Activated CD8-positive, alpha-beta memory T cell treated with anti-CD3 and anti-CD28 coated beads for 1 hour (primary cell): ENCODE results near the gene CFTR.
"Not testable (repeated sequence)": the region's sequence is repeated elsewhere in the genome, so short reads cannot be mapped to it uniquely, and the experiment has no call there.

Source experiments
- DNase-seq, 2 donors: peaks; one replicate each; pipeline ENCODE4 v3.0.0-alpha.2; 2020; ENCODE audit warnings: low read depth in 1 of 2; ENCODE audit errors: extremely low read depth in 1 of 2

The CFTR gene

DNA sequence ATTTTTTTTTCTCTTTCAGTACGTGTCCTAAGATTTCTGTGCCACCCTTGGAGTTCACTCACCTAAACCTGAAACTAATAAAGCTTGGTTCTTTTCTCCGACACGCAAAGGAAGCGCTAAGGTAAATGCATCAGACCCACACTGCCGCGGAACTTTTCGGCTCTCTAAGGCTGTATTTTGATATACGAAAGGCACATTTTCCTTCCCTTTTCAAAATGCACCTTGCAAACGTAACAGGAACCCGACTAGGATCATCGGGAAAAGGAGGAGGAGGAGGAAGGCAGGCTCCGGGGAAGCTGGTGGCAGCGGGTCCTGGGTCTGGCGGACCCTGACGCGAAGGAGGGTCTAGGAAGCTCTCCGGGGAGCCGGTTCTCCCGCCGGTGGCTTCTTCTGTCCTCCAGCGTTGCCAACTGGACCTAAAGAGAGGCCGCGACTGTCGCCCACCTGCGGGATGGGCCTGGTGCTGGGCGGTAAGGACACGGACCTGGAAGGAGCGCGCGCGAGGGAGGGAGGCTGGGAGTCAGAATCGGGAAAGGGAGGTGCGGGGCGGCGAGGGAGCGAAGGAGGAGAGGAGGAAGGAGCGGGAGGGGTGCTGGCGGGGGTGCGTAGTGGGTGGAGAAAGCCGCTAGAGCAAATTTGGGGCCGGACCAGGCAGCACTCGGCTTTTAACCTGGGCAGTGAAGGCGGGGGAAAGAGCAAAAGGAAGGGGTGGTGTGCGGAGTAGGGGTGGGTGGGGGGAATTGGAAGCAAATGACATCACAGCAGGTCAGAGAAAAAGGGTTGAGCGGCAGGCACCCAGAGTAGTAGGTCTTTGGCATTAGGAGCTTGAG is at the start of gene CFTR:
TSS of gene CFTR (plus strand) at position 801 of the 830 bp plus-strand sequence. CDS start 70 bp downstream, outside the sequence.
- DNase-seq = no peak

DNA sequence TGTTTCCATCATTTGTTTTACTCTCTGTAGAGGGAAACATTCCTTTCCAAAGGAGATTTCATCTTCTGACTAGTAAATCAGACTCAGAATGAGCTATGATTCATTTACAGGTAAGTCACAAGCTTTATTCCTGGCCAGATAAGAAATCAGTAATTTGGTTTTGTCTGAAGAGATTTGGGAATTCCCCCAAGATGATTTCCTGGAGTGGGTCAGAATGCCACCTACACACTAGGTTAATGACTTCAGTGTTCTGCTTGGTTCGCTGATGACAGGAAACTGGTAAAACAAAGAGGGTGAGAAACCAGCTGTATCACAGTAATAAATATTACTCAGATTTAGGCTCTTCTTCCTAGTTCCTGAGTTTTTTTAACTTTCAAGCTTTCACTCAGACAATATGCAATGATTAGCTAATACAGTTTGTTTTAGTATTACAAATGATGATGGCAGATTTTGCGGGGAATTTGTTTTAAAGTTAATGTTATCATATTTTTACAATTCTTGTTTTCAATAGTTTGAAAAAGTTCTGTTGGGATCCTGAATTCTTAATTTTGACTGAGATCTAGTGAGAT is 44.3 kb upstream of the CFTR start:
- no peak for DNase-seq

DNA sequence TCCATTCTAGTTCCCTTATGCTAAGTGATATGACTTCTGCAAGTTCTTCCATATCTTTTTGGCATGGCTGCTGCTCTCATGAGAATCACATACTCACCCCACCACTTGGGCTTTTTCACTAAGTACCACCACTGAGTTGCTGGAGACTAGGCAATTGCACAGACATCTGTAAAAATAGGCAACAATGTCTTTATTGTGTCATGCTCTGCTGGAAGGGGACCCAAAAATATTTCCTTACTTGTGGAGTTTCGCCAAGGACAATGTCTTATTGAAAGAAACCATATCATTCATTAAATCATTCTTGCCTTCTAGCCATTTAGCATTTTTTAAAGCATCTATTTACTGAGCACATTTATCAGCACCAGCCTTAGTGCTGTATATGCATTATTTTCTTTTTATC is 35.2 kb upstream of the CFTR start:
- DNase-seq = no peak

DNA sequence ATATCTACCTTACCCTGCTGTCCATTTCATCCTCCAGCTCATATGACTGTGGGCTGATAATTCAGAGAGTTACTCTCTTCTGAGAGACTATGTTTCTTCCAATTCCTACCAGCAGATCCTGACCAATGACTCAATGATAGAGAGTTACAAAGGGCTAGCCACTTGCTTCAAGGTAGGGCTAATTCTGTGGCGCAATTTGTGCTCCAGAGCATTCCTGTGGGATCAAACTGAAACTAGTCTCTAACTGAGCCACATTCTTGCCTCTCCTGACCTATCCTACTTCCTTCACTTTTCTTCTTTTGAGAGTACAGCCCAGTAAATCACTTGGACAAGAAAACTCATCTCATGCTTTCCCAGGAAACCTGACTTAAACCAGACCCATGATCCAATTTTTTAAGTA is 34.6 kb upstream of the CFTR start:
- no peak for DNase-seq

DNA sequence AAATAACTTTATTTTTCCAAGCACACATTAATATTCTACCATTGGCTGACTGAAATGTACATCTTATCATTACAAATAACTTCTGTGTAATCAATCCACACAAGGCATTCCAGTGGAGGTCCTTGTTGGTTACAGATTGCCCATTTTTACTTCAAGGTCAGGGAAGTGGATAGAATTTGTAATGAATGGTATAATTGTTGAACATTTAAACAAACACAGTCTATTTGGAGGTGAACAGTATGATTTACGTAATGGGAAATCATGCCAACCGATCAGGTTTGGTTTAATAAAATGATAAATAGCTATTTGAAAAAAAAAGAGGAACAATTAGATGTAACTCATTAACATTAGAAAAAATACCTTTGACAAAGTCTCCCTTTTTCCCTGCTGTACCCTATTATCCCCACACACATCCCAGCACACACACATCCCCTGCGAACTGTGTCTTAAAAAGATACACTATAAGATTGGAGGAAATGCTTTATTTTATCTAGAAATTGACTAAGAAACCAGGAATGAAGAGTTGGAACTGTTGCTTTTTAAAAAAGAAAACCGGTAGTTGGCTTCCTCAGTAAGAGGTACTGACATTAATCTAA is 33.5 kb upstream of the CFTR start:
- DNase-seq = no peak

DNA sequence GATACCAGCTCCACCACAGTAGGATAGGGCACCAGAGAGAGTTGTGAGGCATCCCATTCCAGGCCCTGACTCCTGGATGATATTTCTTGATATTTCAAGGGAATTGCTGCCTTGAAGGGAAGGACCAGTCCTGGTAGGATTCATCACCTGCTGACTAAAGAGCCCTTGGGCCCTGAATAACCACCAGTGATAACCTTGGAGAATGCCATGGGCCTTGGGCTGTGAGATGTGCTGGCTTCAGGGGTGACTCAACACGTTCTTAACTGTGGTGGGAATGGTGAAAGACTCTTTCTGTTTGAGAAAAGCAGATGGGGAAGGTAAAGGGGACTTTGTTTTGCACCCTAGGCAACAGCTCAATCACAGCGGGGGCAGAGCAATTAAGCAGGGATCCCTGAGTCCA is 31.2 kb upstream of the CFTR start:
- DNase-seq = no peak

DNA sequence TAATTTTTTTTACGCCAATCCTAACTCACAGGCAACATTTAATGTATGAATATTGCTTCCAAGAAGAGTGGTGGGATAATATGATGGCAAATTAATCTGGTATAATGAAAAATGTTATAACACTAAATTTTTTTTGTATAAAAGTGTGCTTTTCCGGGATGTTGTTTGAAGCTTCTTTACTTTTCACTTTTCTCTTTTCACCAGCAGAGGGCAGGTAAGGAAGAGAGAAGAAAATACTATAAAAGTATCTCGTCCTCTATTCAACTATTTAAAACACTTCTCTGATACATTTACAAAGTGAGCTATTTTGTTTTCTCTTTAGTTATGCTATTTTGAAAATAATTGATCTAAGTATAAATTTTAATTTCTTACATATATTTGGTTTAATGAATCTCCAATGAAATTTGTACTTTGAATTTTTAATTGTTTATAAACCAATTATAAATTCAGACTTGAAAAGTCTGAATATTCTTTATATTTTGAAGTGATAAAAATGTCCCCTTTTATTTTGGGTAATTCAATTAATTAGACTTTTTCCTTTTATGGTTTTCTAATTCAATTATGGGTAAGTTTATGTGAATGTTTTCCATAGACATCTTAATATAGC is 20.7 kb upstream of the CFTR start:
- no peak for DNase-seq

DNA sequence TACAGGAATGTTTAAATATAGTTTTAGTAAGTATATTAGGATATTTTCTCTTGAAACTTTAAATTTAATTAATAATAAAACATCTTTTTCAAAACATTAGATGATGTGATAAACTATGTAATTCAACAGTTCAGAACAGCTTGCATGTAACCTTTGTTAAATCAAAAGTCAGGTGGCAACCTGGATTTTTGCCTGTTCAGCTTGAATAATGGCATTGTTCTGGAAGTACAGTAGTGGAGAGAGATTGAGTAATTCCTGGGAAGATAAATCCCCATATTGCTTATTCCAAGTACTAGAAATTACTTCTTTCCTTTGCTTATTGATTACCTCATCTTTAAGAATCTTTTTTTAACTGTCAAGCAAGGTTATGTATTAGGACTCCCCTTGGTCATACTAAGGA is 20.1 kb upstream of the CFTR start:
- DNase-seq = no peak

DNA sequence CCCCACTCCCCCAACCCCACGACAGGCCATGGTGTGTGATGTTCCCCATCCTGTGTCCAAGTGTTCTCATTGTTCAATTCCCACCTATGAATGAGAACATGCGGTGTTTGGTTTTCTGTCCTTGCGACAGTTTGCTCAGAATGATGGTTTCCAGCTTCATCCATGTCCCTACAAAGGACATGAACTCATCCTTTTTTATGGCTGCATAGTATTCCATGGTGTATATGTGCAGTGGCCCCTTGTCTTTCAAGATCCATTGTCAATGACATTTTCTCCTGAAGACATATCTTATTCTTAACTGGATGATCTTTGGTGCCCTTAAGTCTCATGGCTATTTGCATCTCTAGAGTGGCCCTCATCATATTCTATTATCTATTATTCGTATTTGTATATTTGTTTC is 19.0 kb upstream of the CFTR start:
- not testable (repeated sequence) for DNase-seq

DNA sequence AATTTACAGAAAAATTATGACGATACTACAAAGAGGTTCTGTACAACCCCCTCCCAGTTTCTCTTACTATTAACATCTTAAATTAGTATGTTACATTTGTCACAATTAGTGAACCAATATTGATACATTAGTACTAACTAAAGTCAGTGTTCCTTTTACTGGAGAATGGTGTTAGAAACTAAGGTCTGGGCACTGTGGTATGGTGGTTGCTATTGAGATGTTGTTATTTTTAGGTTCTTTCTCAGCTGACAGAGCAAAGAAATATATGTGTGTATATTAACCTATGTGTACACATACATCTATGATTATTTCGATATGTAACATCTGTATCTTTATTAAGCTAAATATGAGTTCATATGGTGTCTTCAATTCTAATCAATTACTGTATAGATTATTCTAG is 11.7 kb upstream of the CFTR start:
- no peak for DNase-seq

DNA sequence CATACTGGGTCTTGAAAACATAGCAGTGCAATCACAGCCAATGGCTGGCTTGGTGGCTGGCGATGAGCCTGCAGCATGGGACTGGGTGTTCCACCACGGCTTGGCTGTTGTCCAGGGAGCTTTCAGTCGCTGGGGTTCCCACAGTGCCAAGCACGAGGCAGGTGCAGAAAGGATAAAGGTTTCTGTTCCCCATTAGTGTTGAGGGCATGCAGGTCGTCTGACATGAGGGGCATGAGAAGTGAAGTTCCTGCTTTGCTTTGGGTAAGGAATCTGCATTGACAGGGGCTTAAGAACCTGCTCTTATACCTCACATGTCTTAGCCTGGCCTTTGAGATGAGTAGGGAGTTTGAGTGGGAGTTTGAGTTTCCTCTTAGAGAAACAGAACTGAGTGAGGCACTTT is 9.0 kb upstream of the CFTR start:
- DNase-seq = no peak

DNA sequence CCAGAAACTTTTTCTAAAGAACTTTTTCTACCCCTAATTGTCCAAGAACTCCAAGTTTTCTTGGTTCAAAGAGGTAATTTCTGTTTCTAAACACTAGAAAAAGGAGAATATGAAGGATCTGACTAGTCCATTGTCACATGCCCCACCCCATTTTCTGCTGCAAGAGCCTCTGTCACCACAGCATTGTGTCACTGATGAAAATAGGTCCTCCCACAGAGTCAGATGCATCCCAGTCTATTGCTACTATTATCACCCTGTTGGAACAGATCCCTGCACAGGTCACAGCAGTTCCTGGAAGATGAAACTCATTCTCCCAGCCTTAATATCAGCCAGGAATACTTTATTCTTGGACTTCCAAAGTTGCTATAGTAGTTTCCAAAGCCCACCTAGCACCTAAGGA is 7.5 kb upstream of the CFTR start:
- no peak for DNase-seq

DNA sequence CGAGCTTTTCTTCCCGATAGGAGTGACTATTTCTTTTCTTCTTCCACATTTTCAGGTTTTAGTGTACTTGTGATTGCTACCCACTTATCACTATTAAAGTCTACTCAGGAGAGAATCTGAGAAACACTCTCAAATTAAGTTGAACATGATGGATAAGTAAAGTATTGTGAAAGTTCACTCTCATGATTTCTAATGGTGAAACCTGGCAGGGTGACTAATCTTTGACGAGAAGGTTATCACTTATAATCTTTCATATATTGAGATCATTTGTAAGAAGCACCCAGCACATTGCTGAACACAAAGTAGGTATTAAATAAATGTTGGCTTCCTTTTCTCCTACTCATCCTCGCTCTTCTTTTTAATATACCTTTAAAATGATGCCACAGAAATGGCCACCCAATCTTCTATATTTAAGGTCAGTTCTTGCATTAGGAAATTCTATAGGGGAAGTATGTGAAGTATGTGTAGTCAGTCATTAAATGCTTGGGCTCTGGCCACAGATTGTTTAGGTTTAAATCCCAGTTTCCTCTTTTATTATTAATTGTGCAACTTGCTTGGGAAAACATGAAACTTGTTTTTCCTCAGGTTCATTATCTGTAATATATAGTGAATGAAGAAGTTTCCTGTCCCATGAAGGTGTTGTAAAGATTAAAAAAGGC is 3.1 kb upstream of the CFTR start:
- no peak for DNase-seq

DNA sequence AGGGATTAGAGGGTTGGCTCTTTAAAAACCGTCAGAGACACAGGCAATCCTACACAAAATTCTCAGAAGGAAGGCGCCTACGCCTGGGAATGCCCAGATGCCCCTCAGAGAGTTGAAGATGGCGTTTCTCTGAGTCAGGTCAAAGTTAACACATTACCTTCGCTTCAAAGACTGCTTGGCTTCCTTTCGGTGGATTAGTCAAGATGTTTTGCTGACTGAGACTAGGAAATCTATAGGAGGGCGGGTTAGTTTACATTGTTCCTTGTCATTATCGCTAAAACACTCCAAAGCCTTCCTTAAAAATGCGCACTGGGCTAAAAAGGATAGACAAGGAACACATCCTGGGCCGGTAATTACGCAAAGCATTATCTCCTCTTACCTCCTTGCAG is 995 bp upstream of the CFTR start:
- DNase-seq = no peak

DNA sequence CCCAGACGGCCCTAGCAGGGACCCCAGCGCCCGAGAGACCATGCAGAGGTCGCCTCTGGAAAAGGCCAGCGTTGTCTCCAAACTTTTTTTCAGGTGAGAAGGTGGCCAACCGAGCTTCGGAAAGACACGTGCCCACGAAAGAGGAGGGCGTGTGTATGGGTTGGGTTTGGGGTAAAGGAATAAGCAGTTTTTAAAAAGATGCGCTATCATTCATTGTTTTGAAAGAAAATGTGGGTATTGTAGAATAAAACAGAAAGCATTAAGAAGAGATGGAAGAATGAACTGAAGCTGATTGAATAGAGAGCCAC is 184 bp downstream of the CFTR start:
- no peak for DNase-seq

DNA sequence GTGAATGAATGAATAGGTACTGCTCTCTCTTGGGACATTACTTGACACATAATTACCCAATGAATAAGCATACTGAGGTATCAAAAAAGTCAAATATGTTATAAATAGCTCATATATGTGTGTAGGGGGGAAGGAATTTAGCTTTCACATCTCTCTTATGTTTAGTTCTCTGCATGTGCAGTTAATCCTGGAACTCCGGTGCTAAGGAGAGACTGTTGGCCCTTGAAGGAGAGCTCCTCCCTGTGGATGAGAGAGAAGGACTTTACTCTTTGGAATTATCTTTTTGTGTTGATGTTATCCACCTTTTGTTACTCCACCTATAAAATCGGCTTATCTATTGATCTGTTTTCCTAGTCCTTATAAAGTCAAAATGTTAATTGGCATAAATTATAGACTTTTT is 1.2 kb downstream of the CFTR start:
- DNase-seq = no peak

DNA sequence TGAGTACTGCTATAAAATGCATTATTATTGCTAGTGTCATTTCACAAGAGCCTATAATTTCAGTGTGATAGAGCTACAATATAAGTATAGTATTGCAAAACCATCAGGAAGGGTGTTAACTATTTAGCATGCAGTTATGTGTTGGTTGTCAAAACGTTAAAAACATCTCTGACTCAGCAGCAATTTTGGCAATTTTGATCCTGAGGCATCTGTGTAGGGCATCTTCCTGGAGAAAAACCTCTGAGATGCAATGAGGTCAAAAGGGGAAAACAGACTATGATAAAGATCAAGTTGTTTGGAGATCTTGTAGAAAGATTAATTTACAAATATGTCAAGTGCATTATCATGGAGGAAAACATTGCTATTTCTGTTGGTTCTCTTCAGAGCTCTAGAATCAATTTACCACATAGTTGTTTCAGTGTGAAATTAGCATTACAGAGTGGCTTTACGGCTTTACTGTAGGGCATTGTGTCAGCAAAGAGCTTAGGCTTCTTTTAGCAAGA is 5.3 kb downstream of the CFTR start:
- DNase-seq = no peak

DNA sequence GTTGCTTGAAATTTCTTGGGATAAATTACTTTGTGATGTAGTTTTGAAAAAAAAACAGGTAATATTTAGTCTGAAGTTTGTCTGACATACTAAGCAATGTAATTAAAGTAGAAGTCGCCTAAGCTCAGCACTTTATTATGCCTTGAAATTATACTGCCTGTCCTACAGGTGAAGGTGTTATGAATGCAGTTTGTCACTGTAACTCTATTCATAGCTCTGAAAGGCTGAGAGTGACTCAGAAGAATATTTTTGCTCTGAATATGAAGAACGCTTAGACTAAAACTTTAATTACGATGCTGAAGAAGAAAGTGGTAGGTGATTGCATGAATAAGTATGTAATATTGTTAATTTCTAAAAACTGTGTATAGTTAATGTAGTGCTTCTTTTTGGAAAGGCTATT is 9.2 kb downstream of the CFTR start:
- DNase-seq = no peak

DNA sequence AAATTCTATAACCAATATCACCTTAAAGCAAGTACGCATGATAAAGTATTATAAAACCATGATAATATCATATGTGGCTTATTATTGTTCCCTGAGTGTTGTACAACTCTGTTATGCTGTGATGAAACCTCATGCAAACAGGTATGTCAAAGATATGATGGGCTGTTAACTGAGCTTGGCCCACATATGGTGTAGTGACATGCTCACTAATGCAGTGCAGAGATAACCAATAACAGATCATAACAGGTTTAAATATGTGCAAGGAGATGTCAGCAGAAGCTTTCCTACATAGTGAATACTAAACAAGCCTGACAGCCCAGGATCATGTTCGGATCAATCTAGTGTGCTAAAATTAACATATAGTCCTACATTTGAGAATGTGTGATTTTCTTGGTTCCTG is 9.6 kb downstream of the CFTR start:
- no peak for DNase-seq

DNA sequence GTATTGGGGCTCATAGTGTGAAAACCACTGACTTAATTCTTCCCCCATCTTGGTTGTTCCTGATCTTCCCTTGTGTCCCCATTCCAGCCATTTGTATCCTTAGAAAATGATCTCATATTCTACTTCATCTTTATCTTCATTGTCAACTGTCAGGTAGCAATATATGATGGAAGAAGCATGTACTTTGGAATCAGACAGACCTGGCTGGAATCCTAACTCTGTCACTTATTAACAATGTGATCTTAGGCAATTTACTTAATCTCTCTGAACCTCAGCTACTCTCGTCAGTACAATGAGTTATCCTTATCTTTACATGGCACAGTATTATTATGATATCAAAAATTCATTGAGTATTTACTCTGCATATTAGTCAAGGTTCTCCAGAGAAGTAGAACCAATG is 10.1 kb downstream of the CFTR start:
- DNase-seq = no peak

DNA sequence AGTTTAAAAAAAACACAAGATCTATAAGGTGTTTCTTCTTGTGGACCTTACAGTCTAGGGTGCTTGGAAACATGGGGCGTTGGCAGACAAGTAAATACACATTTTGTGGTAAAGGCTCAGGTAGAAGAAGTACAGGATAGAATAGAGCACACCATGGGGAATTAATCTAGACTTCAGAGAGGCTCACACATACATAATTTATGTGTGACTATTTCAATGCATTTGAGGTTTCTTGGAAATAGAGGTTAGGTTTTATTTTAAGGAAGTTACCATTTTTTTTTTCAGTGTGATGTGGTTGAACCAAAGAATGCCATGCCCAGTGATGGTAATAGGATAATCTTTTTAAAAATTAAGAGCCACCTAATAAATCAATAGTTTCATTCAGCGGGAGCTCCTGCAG is 12.8 kb downstream of the CFTR start:
- no peak for DNase-seq
